ENCODE measurements around the gene HPCAL1.

Gene HPCAL1

DNA sequence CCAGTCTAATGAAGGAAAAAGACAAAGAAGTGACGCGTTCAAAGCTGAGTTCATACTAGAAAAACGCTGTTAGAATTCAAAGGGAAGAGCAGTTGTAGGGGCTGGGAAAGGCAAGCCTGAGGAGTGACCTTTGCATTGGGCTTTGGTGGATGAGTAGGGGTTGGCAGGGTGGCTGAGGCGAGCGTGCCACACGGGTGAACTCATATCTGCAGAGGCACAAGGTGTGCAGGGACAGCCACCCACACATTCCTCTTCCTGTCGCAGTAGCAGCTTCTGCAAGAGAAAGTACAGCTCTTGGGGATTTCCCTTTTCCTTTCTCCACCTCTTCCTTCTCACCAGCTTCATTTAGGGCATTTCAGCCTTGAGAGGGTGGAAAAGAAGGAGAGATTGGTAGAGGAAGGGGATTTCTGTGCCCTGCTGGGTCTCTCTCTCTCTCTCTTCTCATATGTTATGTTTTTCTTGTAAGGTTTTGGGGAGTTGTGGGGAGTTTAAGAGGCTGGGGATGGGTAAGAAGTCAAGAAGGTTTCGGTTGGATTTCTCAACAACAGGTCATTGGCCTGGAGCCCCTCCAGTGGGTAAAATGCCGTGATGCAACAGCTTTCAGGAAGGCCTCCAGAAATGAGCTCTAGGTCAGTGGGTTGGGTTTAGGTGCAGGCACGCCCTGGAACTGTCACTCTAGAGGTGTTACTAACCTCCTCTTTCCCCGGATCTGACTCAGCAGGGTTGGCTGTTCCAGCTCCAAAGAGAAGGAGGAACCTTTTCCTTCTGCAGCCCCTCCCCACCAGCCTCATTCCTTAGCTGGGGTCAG, 105.3 kb downstream of the HPCAL1 start:
- DNase-seq (ENCODE audit: low read depth) = peak; percentile 70

DNA sequence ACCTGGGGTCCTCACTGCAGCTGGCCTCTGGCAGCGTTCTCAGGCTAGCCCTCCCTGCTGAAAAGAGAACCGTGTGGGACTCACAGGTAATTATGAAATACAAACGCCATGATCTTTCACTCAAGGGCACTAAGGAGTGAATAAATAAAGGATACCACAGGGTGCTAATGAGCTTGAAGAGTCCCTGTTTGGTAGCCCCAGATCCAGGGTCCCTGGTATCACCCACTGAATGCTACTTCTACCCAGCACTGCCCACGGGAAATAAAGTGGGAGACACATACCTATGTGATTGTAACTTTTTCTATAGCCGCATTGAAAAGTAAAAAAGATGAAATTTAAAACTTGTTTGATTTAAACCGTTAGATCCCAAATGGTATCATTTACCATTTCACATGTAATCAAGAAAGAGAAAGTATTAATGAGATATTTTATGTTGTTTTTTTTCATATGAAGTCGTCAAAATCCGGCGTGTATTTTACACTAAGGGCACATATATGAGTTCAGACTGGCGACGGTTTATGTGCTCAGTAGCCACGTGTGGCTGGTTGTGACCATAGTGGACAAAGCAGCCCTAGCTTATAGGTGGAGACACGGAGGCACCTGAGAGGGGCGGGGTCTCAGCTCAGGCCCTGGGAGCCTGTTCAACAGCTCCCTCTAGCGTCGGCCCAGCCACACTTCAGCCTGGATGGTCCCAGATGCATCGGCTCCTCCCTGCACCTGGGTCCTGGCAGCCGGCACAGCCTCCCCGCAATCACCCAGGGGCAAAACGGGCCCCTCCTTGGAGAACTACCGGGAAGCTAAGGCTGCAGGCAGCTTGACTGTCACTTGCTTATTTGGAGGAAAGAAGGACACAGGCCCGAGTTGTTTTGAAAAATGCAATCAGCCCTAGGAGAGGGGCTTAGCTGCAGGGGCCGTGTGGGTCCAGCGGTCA, 106.2 kb downstream of the HPCAL1 start:
- no peak for DNase-seq (ENCODE audit: low read depth)

DNA sequence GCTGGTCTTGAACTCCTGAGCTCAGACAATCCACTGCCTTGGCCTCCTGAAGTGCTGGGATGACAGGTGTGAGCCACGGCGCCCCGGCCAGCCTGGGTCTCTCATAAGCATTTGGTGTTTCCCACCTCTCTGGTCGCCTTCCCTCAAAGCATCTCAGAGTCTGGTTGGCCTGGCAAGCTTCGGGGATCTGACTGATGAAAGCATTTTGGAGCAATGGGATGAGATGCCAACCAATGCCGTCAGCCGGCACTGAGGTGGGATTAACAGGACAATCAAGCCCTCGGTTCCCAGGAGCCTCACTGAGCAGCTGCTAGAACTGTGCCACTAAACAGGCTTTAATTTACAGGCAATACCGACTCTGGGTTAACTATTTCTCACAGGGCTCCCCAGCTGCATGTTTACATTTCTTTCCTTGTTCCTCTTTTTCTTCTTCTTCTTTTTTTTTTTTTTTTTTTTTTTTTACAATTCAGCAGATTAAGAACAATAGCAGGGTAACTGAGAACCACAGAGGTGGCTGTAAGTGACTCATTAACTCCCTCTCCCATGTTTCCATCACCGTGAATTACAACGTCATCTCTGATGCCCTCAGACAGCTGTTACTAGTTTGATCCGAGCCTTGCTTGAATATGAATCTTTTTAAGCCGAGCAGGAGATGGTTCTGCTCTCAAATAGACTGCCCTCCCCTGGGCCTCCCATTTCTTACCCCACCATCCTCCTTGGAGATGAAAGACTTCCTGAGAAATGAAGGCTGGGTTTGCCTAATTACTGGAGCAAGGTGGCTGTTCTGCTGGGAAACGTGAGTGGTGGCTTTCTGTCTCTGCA, 107.5 kb downstream of the HPCAL1 start:
- DNase-seq (ENCODE audit: low read depth) = no peak

DNA sequence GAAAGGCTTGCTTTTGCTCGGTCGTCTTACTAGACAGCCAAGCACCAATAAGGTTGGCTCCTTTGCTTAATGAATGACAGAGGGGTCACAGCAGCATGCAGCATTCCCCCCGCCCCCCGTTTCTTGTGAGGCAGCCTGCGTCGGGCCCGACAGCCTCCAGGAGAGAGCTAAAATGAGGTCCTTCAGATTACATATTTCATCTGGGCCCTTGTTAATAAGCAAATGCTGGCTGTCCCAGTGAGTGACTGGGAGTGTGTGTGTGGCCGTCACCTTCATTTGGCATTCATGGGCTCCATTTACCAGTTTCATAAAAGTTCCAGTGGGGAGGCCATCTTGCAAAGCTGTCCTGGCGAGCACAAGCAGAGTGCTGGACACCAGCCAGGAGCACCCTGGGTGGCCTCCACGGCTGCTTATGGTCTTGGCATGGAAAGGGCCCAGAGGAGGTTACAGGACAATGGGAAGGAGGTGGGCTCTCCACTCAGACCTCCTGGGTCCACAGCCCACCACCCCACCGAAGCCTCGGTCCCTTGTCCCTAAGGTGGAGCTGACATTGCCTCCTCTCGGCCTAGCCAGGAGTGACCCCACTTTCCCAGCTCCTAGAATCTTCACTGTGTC, 108.2 kb downstream of the HPCAL1 start:
- DNase-seq (ENCODE audit: low read depth) = no peak

DNA sequence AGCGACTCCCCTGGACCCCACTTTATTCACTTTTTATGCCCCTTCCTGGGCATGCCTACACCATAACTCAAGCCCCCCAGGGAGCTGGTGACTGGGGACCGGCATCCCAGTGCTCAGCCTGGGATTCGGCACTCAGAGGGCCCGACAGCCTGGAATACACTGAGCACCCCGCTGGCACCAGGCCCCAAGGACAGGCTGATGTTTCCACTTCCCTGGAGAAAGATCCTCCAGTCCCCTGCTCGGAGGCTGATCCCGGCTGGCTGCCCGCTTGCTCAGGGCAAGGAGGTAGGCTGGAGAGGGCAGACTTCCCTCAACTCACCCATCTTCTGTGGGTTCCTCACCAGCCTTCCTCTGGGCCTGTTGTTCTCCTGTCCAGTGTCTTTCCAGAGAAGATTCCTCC, 108.9 kb downstream of the HPCAL1 start:
- no peak for DNase-seq (ENCODE audit: low read depth)

DNA sequence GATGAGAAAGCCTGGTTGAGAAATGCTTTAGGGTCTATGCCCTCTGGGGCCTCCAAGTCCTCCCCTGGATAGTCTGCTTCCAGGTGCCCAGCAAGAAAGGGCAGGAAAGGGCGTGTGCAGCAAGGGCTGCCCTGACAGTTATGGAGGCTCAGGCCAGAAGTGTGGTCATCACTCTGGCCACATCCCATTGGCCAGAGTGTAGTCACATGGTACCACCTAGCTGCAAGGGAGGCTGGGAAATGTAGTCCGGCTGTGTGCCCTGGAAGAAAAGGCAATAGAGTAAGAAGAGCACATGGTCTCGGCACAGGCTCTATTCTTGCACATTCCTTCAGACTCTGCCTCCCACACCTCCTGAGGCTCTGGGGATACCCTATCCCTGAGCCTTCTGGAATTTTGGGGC, 109.7 kb downstream of the HPCAL1 start:
- no peak for DNase-seq (ENCODE audit: low read depth)

DNA sequence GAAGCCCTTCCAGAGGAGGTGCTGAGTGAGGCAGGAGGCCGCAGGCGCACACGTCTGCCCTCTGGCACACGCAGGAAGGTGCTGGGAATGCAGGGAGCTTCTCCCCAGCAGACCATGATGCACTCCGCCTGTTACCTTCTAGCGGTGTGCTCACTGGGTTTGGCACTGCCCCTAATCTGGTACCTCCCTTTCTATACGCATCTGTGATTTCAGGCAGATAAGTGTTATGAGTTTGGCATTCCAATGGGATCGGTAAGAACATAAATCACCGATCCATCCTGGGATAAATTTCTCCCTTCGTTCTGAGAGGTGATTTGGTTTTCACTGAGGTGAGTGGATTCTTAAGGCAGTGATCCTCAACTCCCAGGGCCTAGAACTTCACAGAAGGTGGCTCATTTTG, 110.8 kb downstream of the HPCAL1 start:
- no peak for DNase-seq (ENCODE audit: low read depth)

DNA sequence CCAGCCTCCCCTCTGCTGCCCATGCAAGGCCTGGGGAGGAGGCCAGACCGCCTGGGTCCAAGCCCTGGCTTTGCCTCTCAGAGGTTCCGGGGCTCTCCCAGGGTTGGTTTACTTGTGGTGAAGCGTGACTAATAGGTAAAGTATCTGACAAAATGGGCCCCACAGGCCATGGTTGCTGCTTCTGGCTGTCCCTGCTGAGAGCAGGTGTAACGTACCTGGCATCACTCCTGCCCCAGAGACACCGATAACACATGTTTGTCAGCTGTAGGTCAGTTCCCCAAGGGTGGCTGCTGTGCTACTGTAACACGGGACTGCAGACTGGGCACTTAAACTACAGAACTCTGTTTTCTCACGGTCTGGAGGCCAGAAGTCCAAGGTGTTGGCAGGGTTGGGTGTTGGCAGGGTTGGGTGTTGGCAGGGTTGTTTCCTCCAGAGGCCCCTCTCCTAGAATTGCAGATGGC, 111.3 kb downstream of the HPCAL1 start:
- DNase-seq (ENCODE audit: low read depth) = no peak

DNA sequence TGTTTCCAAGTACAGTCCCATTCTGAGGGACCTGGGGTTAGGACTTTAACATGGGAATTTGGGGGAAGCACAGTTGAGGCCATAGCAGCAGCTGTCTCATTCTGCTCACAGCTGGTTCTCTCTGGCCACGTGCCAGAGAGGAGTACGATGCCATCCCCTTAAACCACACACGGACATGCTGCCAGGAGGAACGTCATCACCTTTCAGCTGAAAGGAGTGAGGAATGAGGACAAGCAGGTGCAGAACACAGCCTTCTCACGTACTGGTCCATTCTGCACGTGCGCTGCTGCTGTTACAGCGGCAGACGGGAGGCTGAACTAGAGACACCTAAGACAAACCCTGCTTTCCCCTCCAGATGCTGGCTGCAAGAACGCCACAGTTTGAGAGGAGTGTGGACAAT, 111.9 kb downstream of the HPCAL1 start:
- DNase-seq (ENCODE audit: low read depth) = no peak

DNA sequence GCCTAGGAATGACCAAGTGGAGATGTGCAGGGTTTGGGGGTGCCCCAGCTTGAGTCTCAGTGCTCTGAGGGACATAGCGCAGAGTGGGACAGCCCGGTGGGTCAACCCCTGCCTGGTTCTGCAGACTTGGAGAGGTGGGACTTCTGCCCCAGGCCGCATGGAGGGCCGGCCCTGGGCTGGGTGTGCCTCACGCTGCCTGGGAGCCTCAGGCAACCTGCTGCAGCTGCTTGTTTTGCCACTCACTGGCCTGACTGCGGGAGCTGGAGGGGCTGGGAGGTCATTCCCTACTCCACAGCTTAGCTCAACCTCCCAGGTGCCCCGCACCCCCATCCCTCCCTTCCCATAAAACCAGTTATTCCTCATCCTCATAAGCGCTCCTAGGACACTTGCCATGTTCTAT, 112.3 kb downstream of the HPCAL1 start:
- DNase-seq (ENCODE audit: low read depth) = no peak

DNA sequence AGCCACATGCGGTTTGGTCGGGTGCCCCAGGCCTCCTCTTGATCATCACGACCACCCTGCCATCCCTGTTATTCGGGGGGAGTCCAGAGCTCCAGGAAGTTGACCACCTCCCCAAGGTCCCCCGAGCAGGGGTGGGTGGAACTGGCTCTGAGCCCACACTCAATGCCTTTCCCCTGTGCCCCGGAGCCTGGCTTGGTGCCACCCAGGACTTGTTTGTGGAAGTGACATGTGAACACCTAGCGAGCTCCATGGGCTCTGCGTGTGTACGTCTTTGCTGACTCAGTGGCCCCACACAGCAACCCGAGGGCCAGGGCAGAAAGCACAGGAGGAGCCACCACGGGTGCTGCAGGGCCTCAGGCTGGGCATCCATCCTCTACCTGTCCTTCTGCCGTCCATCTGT, 112.9 kb downstream of the HPCAL1 start:
- no peak for DNase-seq (ENCODE audit: low read depth)

DNA sequence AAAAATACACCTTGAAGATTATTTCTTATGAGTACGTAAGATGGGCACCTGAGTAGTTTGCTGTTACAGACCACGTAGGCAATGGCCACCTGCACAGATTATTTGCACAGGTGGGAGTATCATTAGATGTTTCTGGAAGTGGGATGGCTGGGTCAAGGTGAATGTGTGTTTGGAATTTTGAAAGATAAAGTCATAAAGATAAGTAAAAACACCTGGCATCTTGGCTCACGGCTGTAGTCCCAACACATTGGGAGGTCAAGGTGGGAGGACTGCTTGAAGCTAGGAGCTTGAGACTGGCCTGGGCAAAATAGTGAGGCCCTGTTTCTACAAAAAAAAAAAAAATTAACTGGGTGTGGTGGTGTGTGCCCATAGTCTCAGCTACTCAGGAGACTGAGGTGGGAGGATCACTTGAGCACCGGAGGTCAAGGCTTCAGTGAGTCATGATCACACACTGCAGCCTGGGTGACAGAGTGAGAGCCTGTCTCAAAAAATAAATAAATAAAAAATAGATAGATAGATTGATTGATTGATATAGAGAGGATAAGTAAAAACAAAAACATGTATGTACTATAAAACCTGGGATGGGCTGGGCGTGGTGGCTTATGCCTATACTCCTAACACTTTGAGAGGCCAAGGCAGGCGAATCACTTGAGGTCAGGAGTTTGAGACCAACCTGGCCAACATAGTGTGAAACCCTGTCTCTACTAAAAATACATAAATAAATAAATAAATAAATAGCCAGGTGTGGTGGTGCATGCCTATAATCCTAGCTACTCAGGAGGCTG, 115.0 kb downstream of the HPCAL1 start:
- DNase-seq (ENCODE audit: low read depth) = no peak

DNA sequence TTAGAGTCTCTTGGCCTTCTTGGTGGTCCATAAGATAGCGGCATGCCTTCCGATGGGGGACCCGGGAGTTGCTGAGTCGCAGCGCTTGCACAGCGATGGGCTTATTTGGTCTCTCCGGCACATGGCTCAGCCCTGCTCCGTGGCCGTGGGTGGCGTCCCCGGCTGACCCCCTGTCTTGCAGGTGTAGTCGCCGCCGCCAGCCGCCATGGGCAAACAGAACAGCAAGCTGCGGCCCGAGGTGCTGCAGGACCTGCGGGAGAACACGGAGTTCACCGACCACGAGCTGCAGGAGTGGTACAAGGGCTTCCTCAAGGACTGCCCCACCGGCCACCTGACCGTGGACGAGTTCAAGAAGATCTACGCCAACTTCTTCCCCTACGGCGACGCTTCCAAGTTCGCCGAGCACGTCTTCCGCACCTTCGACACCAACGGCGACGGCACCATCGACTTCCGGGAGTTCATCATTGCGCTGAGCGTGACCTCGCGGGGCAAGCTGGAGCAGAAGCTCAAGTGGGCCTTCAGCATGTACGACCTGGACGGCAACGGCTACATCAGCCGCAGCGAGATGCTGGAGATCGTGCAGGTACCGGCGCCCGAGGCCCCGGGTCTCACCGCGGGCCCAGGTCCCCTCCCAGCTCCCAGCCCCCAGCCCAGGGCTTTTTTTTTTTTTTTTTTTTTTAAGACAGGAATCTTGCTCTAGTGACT, 117.0 kb downstream of the HPCAL1 start:
- DNase-seq (ENCODE audit: low read depth) = no peak

DNA sequence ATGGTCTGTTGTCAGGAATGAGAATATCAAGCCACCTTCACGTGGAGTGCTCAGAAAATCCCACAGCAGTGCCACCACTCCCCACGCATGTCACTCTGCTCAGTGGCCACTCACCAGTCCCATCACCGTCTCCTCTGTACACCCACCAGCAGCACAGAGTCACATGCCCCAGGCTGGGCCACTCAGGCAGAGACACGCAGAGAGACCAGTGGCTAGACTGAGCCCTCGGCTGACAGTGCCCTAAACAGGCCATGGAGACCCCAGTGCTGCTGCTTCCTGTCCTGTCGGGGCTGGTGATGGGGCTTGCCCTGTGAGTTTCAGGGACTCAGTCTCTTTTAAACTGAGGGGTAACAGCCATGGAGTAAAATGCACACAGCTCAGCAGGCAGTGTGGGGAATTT, 119.5 kb downstream of the HPCAL1 start:
- no peak for DNase-seq (ENCODE audit: low read depth)

DNA sequence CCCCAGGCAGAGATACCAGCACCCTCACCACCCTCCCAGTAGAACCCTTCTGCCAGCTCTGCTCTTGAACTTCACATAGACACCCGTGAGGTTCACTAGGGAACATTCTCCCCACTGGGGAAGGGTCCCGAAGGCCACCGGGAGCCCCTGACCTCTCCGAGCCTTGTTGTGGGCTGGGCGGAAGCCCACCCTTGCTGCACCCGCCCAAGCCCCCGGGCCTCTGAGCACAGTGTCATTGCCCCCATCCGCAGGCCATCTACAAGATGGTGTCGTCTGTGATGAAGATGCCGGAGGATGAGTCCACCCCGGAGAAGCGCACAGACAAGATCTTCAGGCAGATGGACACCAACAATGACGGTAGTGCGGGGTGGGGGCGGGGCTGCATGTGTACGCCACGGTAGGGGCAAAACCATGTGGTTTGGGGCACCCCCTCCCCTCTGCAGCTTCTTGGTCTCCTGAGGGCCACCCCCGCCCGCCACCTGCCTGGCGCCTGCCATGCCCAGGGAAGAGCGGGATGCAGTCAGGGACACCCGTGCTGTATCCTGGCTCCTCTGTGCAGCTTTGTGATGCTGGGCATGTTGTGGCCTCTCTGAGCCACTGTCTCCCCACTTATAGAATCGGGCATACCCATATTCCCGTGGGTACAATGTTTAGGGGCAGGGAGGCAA, 120.2 kb downstream of the HPCAL1 start:
- DNase-seq (ENCODE audit: low read depth) = no peak

DNA sequence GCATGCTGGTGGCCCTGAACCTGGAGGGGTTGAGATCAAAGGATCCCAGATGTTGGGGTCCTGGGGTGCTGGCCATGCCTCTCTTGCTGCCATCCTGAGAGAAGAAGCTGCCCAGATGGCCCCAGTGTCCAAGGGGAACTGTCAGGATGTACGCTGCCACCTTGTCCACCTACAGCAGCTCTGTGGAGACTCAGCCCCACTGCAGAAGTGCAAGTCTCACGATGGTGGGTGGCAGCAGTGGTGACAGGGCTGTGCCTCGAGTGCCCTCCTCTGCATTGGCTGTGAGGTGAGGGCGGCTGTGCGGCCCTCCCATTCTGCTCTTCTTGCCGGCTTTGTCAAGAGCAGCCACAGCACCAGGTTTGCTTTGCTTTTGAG, 120.7 kb downstream of the HPCAL1 start:
- no peak for DNase-seq (ENCODE audit: low read depth)

DNA sequence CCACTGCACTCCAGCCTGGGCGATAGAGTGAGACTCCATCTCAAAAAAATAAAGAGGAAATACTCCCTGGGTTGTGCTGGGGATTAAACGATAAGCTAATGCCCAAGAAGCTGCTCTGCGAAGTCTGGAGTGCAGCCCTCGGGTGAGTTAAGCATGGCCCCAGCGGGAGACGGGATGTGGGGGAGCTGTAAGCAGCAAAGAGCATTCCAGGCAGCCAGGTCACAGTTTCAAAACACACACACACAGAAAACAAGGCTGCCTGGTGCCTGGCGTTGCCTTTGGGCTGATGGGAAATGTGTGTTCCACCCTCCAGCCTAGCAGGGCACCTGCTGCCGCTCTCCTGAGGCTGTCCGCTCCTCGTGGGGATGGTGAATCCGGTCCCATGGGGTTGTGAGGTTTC, 121.3 kb downstream of the HPCAL1 start:
- DNase-seq (ENCODE audit: low read depth) = no peak

DNA sequence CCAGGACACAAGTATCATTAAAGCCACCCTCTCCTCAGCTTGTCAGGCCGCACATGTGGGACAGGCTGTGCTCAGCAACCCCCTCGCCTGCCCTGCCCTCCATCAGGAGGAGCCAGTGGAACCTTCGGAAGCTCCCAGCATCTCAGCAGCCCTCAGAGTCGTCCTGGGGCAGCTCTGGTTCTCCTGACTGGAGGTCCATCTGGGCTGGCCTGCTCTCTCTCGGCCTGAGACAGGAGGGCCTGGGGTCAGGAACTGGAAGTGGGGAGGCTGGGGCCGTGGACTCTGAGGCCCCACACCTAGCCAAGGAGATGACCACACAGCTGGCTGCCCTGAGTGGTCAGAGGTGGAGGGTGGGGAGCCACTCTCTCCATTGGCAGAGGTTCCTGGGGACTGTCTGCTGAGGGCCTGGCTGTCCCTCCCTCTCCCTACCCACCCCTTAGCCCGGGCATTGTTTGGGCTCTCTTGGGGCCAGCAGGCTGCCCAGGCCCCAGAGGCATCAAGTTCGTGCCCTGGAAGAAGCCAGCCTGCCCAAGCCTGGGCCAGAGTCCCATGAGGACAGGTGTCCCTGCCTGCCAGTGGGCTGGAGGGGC, 122.3 kb downstream of the HPCAL1 start:
- DNase-seq (ENCODE audit: low read depth) = no peak

DNA sequence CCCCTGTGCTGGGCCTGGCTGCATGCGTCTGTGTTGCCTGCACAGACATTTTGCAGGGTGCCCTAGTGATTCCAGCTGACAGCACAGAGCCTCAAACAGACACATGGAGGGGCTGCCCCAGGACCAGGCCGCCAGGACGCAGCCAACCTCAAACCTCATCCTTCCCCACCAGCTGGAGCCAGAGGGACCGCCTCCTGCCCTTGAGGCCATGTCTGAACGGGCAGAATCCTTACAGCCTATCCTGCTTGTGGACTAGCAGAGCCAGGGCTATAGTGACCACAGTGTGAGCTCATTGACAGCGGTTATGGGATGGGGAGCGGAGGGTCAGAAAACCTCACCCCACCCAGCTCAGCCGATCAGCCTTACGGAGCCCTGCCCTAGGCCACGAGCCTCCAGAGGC, 123.0 kb downstream of the HPCAL1 start:
- DNase-seq (ENCODE audit: low read depth) = no peak

Measured in GM04504 (cell line).